Fibroblast of the aortic adventitia (primary cell): ENCODE data around the gene MRE11. TPM values are rescaled to one million over a fixed set of nuclear protein-coding genes. Genes with fewer than 3 reads are reported as not detected.

Source experiments
- DNase-seq: peaks from one replicate; pipeline ENCODE4 v3.0.0-alpha.2; 2010; ENCODE audit warnings: low read depth
- H3K4me3 ChIP-seq: 2 replicates; pipeline ENCODE4 v1.5.1; 2011; ENCODE audit warnings: low read depth, mild to moderate bottlenecking, control low read depth, low read length, moderate library complexity
- total RNA-seq: library from RNA; depleted of rRNA; stranded (reverse); fragments of >200 nt; gene quantifications from 2 replicates; pipeline ENCODE4 v1.2.3, GENCODE V29; 2012; ENCODE audit warnings: low replicate concordance
- TF ChIP-seq, protein P1 (sequence below): IDR thresholded peaks from 2 replicates; pipeline ENCODE4 v1.5.1; 2011; ENCODE audit warnings: mild to moderate bottlenecking, low read length, control low read depth, inconsistent platforms; ENCODE audit not compliant: insufficient read depth

Gene MRE11
- total RNA-seq, 1 donor: 23.9 TPM

DNA sequence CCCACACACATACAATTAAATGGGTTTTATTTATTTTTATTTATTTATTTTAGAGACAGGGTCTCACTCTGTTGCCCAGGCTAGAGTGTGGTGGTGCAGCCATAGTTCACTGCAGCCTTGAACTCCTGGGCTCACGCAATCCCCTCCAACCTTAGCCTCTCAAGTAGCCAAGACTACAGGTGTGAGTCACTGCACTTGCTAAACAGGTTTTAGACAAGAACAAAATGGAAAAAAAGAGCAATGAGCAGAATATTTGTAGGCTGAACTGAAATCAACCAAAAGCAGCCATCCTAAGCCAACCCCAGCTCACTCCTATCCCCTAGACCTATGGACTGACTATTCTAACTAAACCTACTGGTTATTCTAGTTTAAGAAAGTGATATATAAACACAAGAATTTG is 37.8 kb downstream of the MRE11 start:
- H3K4me3 ChIP-seq: no peak overlapping the region
- TF ChIP-seq, protein P1, sequence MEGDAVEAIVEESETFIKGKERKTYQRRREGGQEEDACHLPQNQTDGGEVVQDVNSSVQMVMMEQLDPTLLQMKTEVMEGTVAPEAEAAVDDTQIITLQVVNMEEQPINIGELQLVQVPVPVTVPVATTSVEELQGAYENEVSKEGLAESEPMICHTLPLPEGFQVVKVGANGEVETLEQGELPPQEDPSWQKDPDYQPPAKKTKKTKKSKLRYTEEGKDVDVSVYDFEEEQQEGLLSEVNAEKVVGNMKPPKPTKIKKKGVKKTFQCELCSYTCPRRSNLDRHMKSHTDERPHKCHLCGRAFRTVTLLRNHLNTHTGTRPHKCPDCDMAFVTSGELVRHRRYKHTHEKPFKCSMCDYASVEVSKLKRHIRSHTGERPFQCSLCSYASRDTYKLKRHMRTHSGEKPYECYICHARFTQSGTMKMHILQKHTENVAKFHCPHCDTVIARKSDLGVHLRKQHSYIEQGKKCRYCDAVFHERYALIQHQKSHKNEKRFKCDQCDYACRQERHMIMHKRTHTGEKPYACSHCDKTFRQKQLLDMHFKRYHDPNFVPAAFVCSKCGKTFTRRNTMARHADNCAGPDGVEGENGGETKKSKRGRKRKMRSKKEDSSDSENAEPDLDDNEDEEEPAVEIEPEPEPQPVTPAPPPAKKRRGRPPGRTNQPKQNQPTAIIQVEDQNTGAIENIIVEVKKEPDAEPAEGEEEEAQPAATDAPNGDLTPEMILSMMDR: no peak
- DNase-seq: no peak

DNA sequence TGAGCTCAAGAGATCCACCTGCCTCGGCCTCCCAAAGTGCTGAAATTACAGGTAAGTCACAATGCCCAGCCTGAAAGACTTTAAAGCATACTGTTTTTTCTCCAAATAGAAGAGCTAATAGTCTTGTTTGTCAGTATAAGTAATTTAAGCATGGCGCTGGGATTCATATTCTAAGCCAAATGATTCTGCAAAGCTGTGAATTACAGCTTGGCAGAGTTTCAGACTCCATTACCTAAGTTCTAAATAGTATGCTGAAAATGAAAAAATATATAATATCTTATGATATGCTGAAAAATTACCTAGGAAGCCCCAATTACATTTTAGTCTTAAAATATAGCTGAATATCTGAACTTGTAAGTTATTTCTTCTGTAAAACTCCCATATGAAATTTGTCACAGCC is 39.3 kb downstream of the MRE11 start:
- TF ChIP-seq, protein P1: no peak
- DNase-seq: no peak
- H3K4me3 ChIP-seq: no peak overlapping the region

- DNase-seq: no peak
- TF ChIP-seq, protein P1: no peak
Observed at GRCh38 chr11:94452988-94453387, 40.7 kb downstream of the MRE11 start.

GRCh38 chr11:94450048-94450447 is 43.6 kb downstream of the MRE11 start:
- TF ChIP-seq, protein P1: no peak
- H3K4me3 ChIP-seq: no peak overlapping the region
- peak; percentile 78 for DNase-seq

More at GRCh38 chr11:94452988-94453387, 40.7 kb downstream of the MRE11 start:
- no peak overlapping the region for H3K4me3 ChIP-seq

DNA sequence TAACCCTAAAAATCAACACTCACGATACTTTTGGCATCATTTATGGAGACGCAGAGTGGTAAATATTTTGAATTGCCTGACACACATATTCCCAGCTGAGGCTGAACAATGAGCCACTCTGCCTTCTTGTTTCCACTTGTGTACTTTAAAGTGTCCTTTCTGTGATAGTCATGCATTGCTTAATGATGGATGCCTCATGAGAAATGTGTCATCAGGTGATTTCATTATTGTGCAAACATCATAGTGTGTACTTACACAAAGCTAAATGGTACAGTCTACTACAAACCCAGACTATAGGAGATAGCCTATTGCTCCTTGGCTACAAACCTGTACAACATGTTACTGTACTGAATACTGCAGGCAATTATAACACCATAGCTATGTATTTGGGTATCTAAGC is 44.2 kb downstream of the MRE11 start:
- TF ChIP-seq, protein P1: no peak
- DNase-seq: peak; percentile 80
- no peak overlapping the region for H3K4me3 ChIP-seq

DNA sequence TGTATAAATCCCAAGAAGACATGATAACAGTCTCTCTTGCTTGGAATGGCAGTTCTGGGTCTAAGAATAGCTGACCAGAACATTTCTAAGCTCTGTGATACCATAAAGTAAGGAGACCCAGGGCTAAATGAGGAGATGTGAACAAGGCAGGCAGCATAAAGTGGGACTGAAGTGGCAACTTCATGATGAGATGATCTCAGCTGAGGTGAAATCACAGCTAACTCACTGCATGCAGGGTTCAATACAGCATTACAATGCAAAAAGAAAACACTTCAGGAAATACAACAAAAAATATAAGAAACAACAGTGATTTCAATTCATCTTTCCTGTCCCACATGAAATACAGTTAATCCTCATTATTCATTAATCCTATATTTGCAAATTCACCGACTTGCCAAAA is 44.6 kb downstream of the MRE11 start:
- DNase-seq: no peak
- TF ChIP-seq, protein P1: no peak
- H3K4me3 ChIP-seq: no peak overlapping the region

DNA sequence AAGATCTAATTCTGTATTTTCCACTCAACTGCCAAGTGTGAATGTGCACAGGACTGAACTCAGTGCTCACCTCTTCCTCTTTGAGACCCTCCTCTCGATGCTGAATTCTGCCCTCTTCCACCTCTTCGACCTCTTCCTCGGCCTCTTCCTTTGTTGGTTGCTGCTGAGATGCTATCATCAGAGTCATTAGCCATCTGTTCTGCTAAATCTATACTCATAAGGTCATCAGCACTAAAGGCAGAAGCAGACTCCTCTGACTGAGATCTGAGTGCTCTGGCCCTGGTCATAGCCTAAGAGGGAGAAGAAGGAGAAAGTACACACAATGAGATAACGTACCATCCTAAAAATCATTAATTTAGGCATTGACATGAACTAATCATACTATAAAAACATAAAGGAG is 46.5 kb downstream of the MRE11 start:
- TF ChIP-seq, protein P1: no peak
- DNase-seq: no peak

More for the DNA sequence above, 46.5 kb downstream of the MRE11 start:
- H3K4me3 ChIP-seq: no peak overlapping the region
